Activated effector memory CD4-positive, alpha-beta T cell treated with anti-CD3 and anti-CD28 coated beads, Interleukin-2, amount 50 U/mL, for 16 hours (primary cell): ENCODE measurements around the gene VPS4A.

Experiments used
- DNase-seq: peaks from one replicate; pipeline ENCODE4 v3.0.0-alpha.2; 2020

Gene VPS4A

GRCh38 chr16:69307856-69308255, 3.3 kb upstream of the VPS4A start:
- DNase-seq: no peak

- no peak for DNase-seq
These were observed 1.8 kb upstream of the VPS4A start for GRCh38 chr16:69309316-69309715.

- DNase-seq: peak; percentile 81
These were observed 610 bp downstream of the VPS4A start for GRCh38 chr16:69311533-69312387.

DNA sequence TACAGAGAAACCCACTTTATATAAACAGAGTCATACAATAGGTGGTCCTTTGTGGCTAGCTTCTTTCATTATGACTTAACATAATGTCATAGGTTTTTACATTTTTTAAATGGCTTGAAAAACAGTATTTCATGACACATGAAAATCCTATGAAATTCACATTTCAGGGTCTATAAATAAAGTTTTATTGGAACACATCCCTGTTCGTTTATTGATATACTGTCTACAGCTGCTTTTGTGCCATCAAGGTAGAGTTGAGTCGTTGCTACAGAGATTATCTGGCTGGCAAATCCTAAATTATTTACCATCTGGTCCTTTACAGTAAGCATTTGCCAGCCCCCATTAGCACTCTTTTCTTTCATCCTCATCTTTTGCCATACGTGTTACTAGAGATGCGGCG, 2.3 kb downstream of the VPS4A start:
- no peak for DNase-seq

GRCh38 chr16:69314534-69314933, 3.4 kb downstream of the VPS4A start:
- DNase-seq: no peak

DNA sequence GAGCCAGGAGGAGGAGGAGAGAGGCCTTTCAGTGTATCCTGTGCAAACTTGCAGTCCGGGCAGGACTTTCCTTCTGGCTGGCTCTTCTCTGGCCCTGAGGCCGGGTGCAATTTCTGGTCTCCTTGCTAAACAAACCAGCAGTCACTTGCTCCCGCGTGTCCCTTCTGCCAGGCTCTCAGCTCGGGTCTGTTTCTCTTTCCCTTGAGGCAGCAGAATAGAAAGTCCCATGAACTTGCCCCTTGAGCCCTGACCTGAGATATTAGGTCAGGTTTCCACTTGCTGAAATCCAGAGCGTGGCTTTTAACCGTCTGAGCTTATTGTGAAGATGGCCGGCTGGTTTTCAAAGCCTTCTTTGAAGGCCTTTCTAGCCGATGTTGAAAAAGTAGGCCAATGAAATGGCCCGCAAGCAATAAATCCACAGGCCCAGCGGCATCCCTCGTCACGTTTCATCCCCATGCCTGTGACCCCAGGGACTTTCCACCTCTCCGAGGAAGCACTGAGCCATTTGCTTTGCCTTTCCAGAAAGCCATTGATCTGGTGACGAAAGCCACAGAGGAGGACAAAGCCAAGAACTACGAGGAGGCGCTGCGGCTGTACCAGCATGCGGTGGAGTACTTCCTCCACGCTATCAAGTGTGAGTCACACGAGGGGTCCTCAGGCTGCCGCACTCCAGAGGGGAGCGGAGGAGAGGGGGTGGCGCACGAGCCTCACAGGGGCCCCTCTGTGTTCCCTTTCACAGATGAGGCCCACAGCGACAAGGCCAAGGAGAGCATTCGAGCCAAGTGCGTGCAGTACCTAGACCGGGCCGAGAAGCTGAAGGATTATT, 4.5 kb downstream of the VPS4A start:
- no peak for DNase-seq

DNA sequence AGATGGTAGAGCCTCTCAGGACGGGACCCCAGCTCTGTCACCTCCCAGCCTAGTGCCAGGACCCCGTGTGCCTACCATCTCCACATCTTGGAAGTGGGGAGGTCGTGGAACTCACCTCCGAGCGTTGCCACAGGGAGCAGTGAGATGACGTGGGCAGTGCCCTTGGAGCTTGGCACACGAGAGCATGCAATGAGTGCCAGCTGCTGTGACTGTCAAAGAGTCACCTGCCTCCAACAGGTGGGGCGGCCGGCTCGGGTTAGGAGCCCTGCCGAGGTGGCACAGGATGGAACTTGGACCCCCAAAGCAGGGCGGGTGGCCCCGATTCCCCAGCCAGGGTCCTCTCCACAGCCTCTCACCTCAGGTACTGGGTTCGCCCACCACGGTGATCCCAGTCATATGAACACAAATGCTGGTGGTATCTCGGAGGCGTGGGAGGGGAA, 5.5 kb downstream of the VPS4A start:
- DNase-seq: no peak

GRCh38 chr16:69318177-69318910, 7.2 kb downstream of the VPS4A start:
- DNase-seq: no peak

- DNase-seq: peak; percentile 58
These were observed 7.8 kb downstream of the VPS4A start for GRCh38 chr16:69318911-69319289.

DNA sequence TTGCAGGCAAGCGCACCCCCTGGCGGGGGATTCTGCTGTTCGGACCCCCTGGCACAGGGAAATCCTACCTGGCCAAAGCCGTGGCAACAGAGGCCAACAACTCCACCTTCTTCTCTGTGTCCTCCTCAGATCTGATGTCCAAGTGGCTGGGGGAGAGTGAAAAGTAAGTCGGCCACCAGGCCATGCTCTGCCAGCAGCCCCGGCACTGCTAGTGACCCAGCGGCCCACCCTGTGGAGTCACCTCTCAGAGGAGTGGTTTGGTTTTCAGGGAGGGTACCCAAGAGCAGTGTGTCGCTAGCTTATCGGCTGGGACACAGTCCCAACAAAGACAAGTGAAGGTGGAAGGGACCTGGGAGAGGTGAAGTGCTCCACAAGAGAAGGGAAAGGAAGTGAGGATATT, 8.2 kb downstream of the VPS4A start:
- no peak for DNase-seq

DNA sequence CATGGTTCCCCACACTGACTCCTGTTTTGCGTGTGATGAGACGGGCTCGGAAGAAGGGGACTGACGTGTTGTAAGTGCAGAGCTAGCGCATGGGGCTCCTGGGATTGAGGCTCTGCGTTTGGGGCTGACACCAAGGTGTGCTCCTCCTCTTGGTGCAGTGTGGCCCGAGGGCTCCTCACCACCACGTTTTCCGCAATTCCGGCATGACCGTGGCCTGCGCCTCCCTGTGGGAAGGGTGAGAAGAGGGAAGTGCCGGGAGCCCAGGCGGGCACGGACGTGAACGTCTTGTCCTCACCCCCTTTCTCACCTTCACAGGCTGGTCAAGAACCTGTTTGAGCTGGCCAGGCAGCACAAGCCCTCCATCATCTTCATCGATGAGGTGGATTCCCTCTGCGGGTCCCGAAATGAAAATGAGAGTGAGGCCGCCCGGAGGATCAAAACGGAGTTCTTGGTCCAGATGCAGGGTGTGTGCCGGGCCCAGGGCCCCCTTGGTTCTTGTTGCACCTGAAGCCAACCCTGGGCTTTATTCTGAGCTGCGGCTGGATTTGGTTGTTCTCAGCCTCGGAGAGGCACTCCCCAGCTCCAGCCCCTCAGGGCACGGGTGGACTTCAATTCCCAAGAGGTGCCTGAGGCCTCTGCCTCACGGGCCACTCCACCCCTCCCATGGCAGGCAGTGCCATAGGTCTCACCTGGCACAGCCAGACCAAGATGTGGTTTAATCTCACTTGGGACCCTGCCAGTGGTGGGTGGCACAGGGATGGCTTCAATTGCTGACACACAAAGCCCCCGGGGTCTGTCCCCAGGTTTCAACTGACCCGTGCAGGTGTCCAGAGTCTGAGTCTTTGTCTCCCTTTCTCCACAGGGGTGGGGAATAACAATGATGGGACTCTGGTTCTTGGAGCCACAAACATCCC, 8.9 kb downstream of the VPS4A start:
- DNase-seq: no peak

- no peak for DNase-seq
These were observed 9.6 kb downstream of the VPS4A start for GRCh38 chr16:69320740-69321073.

DNA sequence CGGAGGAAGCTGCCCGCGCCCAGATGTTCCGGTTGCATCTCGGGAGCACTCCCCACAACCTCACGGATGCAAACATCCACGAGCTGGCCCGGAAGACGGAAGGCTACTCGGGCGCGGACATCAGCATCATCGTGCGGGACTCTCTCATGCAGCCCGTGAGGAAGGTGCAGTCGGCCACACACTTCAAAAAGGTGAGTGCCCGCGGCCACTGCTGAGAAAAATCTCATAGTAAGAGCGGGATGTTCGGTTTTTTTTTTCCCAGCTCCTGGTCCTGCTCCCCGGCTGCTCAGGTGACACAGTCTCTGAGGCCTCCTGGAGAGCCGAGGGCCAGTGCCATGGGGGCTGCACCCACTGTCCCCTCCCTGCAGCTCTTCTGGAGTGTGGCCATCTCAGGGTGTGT, 9.9 kb downstream of the VPS4A start:
- DNase-seq: no peak

- no peak for DNase-seq
These were observed 11.2 kb downstream of the VPS4A start for GRCh38 chr16:69322343-69322742.

DNA sequence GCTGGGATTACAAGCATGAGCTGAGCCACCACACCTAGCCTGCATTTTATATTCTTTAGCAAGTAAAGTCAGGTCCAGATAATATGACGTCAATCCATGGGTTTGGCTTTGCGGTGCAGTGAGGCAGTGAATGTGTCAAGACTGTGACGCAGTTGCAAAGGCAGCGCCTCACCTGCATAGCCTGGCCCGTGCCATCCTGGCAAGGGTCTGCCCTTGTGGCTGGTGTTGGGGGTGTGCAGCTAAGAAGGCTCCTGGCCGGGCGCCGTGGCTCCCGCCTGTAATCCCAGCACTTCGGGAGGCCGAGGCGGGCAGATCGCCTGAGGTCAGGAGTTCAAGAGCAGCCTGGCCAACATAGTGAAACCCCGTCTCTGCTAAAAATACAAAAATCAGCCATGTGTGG, 12.3 kb downstream of the VPS4A start:
- DNase-seq: no peak

- no peak for DNase-seq
These were observed 12.9 kb downstream of the VPS4A start for GRCh38 chr16:69324013-69324531.

DNA sequence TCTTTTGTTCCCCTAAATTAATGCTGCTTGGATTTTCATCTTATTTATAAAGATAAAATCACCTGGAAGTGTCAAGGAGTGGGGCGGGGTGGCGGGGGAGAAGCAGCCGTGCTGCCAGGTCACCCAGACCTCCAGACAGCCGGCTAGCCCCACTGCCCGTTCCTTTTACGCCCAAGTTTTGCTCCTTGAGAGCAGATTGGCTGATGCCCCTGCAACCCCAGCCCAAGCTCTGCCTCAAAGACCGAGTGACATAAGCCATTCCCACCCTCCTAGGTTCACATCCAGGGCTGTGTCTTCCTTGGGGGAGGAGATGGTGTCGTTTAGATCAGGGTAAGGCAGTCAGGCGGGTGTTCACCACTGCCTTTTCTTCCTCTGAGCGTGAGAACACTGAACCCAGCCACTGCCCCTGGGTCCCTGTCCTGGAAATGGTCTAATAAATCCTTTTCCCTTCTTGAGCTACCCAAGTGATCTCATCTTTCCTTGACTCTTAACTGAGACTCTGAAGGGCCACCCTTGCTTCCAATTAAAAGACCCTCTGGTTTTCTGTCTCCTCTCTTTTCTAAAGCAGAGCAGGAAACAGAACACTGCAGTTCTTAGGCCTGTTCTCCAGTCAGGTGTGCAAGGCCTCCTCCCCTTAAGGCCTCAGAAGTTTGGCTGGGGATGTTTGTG, 13.6 kb downstream of the VPS4A start:
- DNase-seq: no peak

DNA sequence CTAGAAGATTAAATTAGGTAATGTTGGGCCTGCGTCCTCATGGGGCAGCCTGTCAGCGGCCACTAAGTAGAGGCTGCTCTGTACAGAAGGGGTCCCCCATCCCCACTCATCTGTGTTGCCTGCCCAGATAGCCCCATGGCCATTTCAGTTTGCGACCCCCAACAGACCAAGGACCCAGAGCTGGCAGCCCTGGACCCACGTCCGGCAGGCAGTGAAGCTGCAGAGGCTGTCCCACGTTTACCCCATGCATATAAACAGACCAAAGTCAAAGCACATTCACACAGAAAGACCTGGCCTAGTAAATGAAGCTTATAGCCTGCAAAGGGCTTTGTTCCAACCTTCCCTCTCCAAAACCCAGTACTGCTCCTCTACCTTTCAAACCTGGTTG, 14.6 kb downstream of the VPS4A start:
- peak; percentile 52 for DNase-seq

DNA sequence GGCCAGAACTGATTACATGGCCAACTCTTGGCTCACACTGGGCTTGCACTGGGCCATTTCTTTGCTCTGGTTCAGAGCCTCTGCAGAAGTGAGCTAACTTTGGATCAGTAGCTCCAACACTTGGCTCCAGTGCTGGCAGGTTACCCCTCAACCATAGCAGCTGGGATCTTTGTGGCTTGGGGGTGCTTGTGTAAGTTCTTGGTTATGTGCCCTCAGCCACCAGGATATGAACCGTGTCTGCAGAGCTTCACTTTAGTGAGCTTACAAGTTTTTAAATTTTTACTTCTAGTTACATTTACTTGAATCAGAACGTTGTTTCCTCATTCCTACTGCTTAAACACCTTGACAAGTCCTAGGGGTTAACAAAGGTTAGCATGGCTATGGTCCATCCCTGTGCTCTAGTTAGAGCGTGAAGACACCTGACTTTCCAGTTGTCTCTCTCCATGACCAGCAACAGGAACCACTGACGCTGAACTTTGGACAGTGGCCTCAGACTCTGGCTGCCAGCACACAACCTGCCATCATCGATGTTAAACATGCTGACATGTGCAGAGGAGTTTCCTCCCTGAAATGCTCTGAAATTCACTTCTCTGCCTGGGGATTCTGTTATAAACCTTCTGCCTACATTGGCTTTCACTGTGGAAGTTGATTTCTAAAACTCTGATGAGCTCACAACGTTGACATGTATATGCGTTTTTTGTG, 15.2 kb downstream of the VPS4A start:
- peak; percentile 51 for DNase-seq

- DNase-seq: no peak
These were observed 16.6 kb downstream of the VPS4A start for GRCh38 chr16:69327585-69328310.
